SU-DHL-6 (cell line): Measurements from ENCODE around the gene ZBTB24.

Source experiments
- H2AFZ ChIP-seq: fragments of 200-600 bp; sonication (generic); 2 replicates; pipeline ENCODE4 v1.6.1; 2014; ENCODE audit warnings: low read depth, mild to moderate bottlenecking, moderate library complexity, mixed read lengths, antibody characterized with exemption, low read length; ENCODE audit not compliant: severe bottlenecking
- H3F3A ChIP-seq: fragments of 200-600 bp; shearing (Covaris generic); 2 replicates; pipeline ENCODE4 v1.6.0; 2016; ENCODE audit warnings: antibody characterized with exemption, mild to moderate bottlenecking; ENCODE audit not compliant: insufficient read depth
- H3K27ac ChIP-seq: fragments of 200-600 bp; sonication (generic); 2 replicates; pipeline ENCODE4 v1.5.1; 2016; ENCODE audit warnings: low read depth, mild to moderate bottlenecking, low read length, moderate library complexity, mixed read lengths
- H3K27me3 ChIP-seq: fragments of 200-600 bp; sonication (generic), shearing (Covaris generic); 2 replicates; pipeline ENCODE4 v1.6.0; 2014; ENCODE audit warnings: mild to moderate bottlenecking, low read length
- H3K36me3 ChIP-seq: fragments of 200-600 bp; sonication (generic); 2 replicates; pipeline ENCODE4 v1.6.1; 2014; ENCODE audit warnings: mild to moderate bottlenecking, low read length, mixed read lengths
- H3K4me2 ChIP-seq: fragments of 300-600, 200-600 bp; shearing (Covaris generic), sonication (generic); 2 replicates; pipeline ENCODE4 v1.6.0; 2014; ENCODE audit warnings: low read length, low read depth, mild to moderate bottlenecking; ENCODE audit not compliant: poor library complexity, severe bottlenecking
- H3K4me3 ChIP-seq: fragments of 200-600 bp; sonication (generic); 2 replicates; pipeline ENCODE4 v1.5.1; 2014; ENCODE audit warnings: antibody characterized with exemption, low read length, mild to moderate bottlenecking, mixed read lengths; ENCODE audit not compliant: insufficient read depth, poor library complexity, severe bottlenecking
- H3K79me2 ChIP-seq: fragments of 200-600 bp; sonication (generic); 2 replicates; pipeline ENCODE4 v1.6.1; 2014; ENCODE audit warnings: mild to moderate bottlenecking, low read length, moderate library complexity; ENCODE audit not compliant: insufficient read depth
- H3K9ac ChIP-seq: fragments of 200-600 bp; sonication (generic); 2 replicates; pipeline ENCODE4 v1.7.0; 2014; ENCODE audit warnings: mild to moderate bottlenecking, low read length
- H3K9me2 ChIP-seq: fragments of 200-600 bp; sonication (generic); replicated peaks from 2 replicates; pipeline ENCODE4 v1.6.1; 2014; ENCODE audit warnings: low read length; ENCODE audit not compliant: insufficient read depth
- H3K9me3 ChIP-seq: fragments of 200-600 bp; sonication (generic); 2 replicates; pipeline ENCODE4 v1.6.1; 2014; ENCODE audit warnings: low read length, mixed read lengths; ENCODE audit not compliant: insufficient read depth
- H4K20me1 ChIP-seq: fragments of 200-600 bp; sonication (generic); 2 replicates; pipeline ENCODE4 v1.6.1; 2014; ENCODE audit warnings: low read depth, mild to moderate bottlenecking, antibody characterized with exemption, low read length, moderate library complexity, mixed read lengths
- CTCF ChIP-seq: fragments of 200-600 bp; sonication (generic); IDR thresholded peaks from one replicate; pipeline ENCODE4 v1.5.1; 2017; ENCODE audit warnings: antibody characterized with exemption, mild to moderate bottlenecking, low read length, moderate library complexity; ENCODE audit not compliant: insufficient read depth, poor library complexity, severe bottlenecking
- EZH2phosphoT487 ChIP-seq: fragments of 200-600 bp; sonication (generic), shearing (Covaris generic); conservative IDR thresholded peaks from 2 replicates; pipeline ENCODE4 v1.6.1; 2018; ENCODE audit warnings: mild to moderate bottlenecking, antibody characterized with exemption, low read length, moderate library complexity, mixed read lengths

ZBTB24 gene

GRCh38 chr6:109453594-109454495 lies 29.2 kb downstream of the ZBTB24 start:
- TF ChIP-seq EZH2phosphoT487: no peak
- TF ChIP-seq CTCF: no peak
- Histone ChIP-seq H3K9me3 (no peaks in the 10 kb centered on the region), H3K9ac (peak overlapping the region; percentile 97), H3K79me2 (peaks cover 7% of the 10 kb centered on the region; the same call in 1 of the 2 replicates), H4K20me1 (no peaks in the 10 kb centered on the region), H3K4me3 (peak overlapping the region; percentile 94), H3K36me3 (no peaks in the 10 kb centered on the region; the same call in 1 of the 2 replicates), H3K9me2 (no peaks in the 10 kb centered on the region), H3K27ac (peak overlapping the region; percentile 92), H3F3A (peaks cover 27% of the 10 kb centered on the region), H2AFZ (no peak overlapping the region), H3K4me2 (peak overlapping the region; percentile 60), H3K27me3 (no peaks in the 10 kb centered on the region)

GRCh38 chr6:109453156-109453555 lies 29.9 kb downstream of the ZBTB24 start:
- TF ChIP-seq CTCF: no peak
- TF ChIP-seq EZH2phosphoT487: no peak
- no peaks in the 10 kb centered on the region for H3K9me3 ChIP-seq
- H3K27me3 ChIP-seq: no peaks in the 10 kb centered on the region
- H4K20me1 ChIP-seq: no peaks in the 10 kb centered on the region
- H3K79me2 ChIP-seq: peaks cover 7% of the 10 kb centered on the region; the same call in 1 of the 2 replicates
- no peaks in the 10 kb centered on the region; the same call in 1 of the 2 replicates for H3K36me3 ChIP-seq
- no peak overlapping the region for H3K4me3 ChIP-seq
- H3K9me2 ChIP-seq: no peaks in the 10 kb centered on the region
- H3K27ac ChIP-seq: 0 out of 2 replicates have a peak overlapping the region, but pooled peaks have one; percentile 7
- H2AFZ ChIP-seq: no peak overlapping the region
- H3K4me2 ChIP-seq: no peak overlapping the region
- no peak overlapping the region for H3K9ac ChIP-seq
- peaks cover 27% of the 10 kb centered on the region for H3F3A ChIP-seq

GRCh38 chr6:109452181-109452580 lies 30.8 kb downstream of the ZBTB24 start:
- H3K36me3 ChIP-seq: no peaks in the 10 kb centered on the region; the same call in 1 of the 2 replicates
- no peaks in the 10 kb centered on the region for H4K20me1 ChIP-seq
- no peak overlapping the region for H3K4me2 ChIP-seq
- no peak overlapping the region for H3K4me3 ChIP-seq
- H3F3A ChIP-seq: peaks cover 18% of the 10 kb centered on the region
- no peak for TF ChIP-seq CTCF
- no peak for TF ChIP-seq EZH2phosphoT487
- H3K9me3 ChIP-seq: no peaks in the 10 kb centered on the region
- no peaks in the 10 kb centered on the region for H3K27me3 ChIP-seq
- H3K27ac ChIP-seq: no peak overlapping the region
- H2AFZ ChIP-seq: no peak overlapping the region
- no peaks in the 10 kb centered on the region for H3K9me2 ChIP-seq
- H3K79me2 ChIP-seq: peaks cover 7% of the 10 kb centered on the region; the same call in 1 of the 2 replicates
- H3K9ac ChIP-seq: no peak overlapping the region
